Naive B cell (primary cell): ENCODE results near the gene F12. TPM values are rescaled to one million over a fixed set of nuclear protein-coding genes. Genes with fewer than 3 reads are reported as not detected.
A peak's percentile ranks its signal among the peaks of the same experiment; 100 is the strongest.
"Not testable (repeated sequence)": the region's sequence is repeated elsewhere in the genome, so short reads cannot be mapped to it uniquely, and the experiment has no call there.

Experiments used
- ATAC-seq, 2 donors: fragments of 150-1000 bp; cut with Tn5 transposase; 2 replicates each; pipeline ENCODE4 v1.10.0; 2021; ENCODE audit warnings: low read depth in 2 of 2, mild to moderate bottlenecking in 2 of 2, moderate library complexity in 2 of 2
- DNase-seq: peaks from one replicate; pipeline ENCODE4 v3.0.0; 2022
- H3K27ac Mint-ChIP-seq, 6 donors: one replicate each; pipeline ENCODE4 v1.8.0; 2020 to 2022; ENCODE audit warnings: mild to moderate bottlenecking in 6 of 6, mixed read lengths in 6 of 6, moderate library complexity in 5 of 6, inconsistent platforms in 2 of 6
- H3K27me3 Mint-ChIP-seq, 3 donors: one replicate each; pipeline ENCODE4 v1.8.0; 2021 to 2022; ENCODE audit warnings: mixed read lengths in 3 of 3, mild to moderate bottlenecking in 1 of 3
- H3K36me3 Mint-ChIP-seq, 2 donors: one replicate each; pipeline ENCODE4 v1.8.0; 2020 to 2022; ENCODE audit warnings: mixed read lengths in 2 of 2, inconsistent platforms in 1 of 2, mild to moderate bottlenecking in 1 of 2
- H3K4me1 Mint-ChIP-seq, 3 donors: one replicate each; pipeline ENCODE4 v1.8.0; 2020 to 2022; ENCODE audit warnings: mixed read lengths in 3 of 3, inconsistent platforms in 1 of 3, mild to moderate bottlenecking in 1 of 3, moderate library complexity in 1 of 3
- H3K4me3 Mint-ChIP-seq, 8 donors: one replicate each; pipeline ENCODE4 v1.8.0; 2020 to 2022; ENCODE audit warnings: mild to moderate bottlenecking in 8 of 8, mixed read lengths in 8 of 8, moderate library complexity in 8 of 8, inconsistent platforms in 2 of 8
- H3K9me3 Mint-ChIP-seq, 7 donors: one replicate each; pipeline ENCODE4 v1.8.0; 2020 to 2022; ENCODE audit warnings: mixed read lengths in 7 of 7, mild to moderate bottlenecking in 5 of 7, inconsistent platforms in 2 of 7, moderate library complexity in 1 of 7
- polyA plus RNA-seq, 6 donors: library from polyadenylated mRNA; unstranded; fragments of 300-500 nt; fragmentation: Illumina TruSeq; gene quantifications; one replicate each; pipeline ENCODE4 v1.2.3, GENCODE V29; 2021; ENCODE audit warnings: low read depth in 6 of 6

Gene F12
- polyA plus RNA-seq, 6 donors from 2014 or later: 0.56 to 1.4 (median 0.57) TPM; not detected in 3

GRCh38 chr5:177361418-177362291 lies 47.7 kb downstream of the F12 start:
- Mint-ChIP-seq H3K36me3 (peaks cover 0 to 6% of the 10 kb centered on the region in 2 donors), H3K4me3 (peak overlapping the region; percentile 64 to 89 (median 83)), H3K27ac (peak overlapping the region; percentile 32 to 94 (median 84)), H3K27me3 (no peaks in the 10 kb centered on the region), H3K4me1 (peaks cover 59 to 80% (median 70%) of the 10 kb centered on the region in 3 donors), H3K9me3 (peaks cover 0 to 4% (median 0%) of the 10 kb centered on the region in 7 donors)
- DNase-seq (peak; percentile 43), ATAC-seq (peak; percentile 29 to 43)

- H3K36me3 Mint-ChIP-seq, H3K27me3 Mint-ChIP-seq, H3K9me3 Mint-ChIP-seq, DNase-seq, ATAC-seq: not testable (repeated sequence)
- Mint-ChIP-seq H3K27ac (peak overlapping the region in 2 of 6 donors; percentile 76 to 94), H3K4me1 (peaks cover 64 to 87% (median 75%) of the 10 kb centered on the region in 3 donors), H3K4me3 (peak overlapping the region in 5 of 8 donors; percentile 8 to 86 (median 64))
Observed at GRCh38 chr5:177360740-177361139, 48.6 kb downstream of the F12 start.

GRCh38 chr5:177359860-177360259 lies 49.5 kb downstream of the F12 start:
- H3K9me3 Mint-ChIP-seq: peaks cover 0 to 4% (median 0%) of the 10 kb centered on the region in 7 donors
- no peaks in the 10 kb centered on the region for H3K27me3 Mint-ChIP-seq
- peaks cover 70 to 84% (median 74%) of the 10 kb centered on the region in 3 donors for H3K4me1 Mint-ChIP-seq
- peak overlapping the region in 3 of 6 donors; percentile 88 to 94 (median 90) for H3K27ac Mint-ChIP-seq
- peaks cover 0 to 6% of the 10 kb centered on the region in 2 donors for H3K36me3 Mint-ChIP-seq
- H3K4me3 Mint-ChIP-seq: peak overlapping the region; percentile 77 to 96 (median 88)
- DNase-seq: no peak
- ATAC-seq: no peak

GRCh38 chr5:177359451-177359851 lies 49.9 kb downstream of the F12 start:
- ATAC-seq (no peak), DNase-seq (no peak)
- Mint-ChIP-seq H3K36me3 (peaks cover 0 to 6% of the 10 kb centered on the region in 2 donors), H3K27me3 (no peaks in the 10 kb centered on the region), H3K4me3 (peak overlapping the region; percentile 77 to 96 (median 90)), H3K4me1 (peaks cover 71 to 80% (median 72%) of the 10 kb centered on the region in 3 donors), H3K27ac (peak overlapping the region in 4 of 6 donors; percentile 26 to 99 (median 86)), H3K9me3 (peaks cover 0 to 4% (median 0%) of the 10 kb centered on the region in 7 donors)

- DNase-seq (no peak), ATAC-seq (no peak)
- peak overlapping the region; percentile 88 to 99 (median 94) for H3K27ac Mint-ChIP-seq
- H3K9me3 Mint-ChIP-seq: peaks cover 0 to 4% (median 0%) of the 10 kb centered on the region in 7 donors
- peaks cover 65 to 74% (median 71%) of the 10 kb centered on the region in 3 donors for H3K4me1 Mint-ChIP-seq
- H3K27me3 Mint-ChIP-seq: no peaks in the 10 kb centered on the region
- peaks cover 0 to 6% of the 10 kb centered on the region in 2 donors for H3K36me3 Mint-ChIP-seq
- peak overlapping the region; percentile 77 to 96 (median 90) for H3K4me3 Mint-ChIP-seq
Observed at GRCh38 chr5:177358370-177358819, 51.0 kb downstream of the F12 start.

- Mint-ChIP-seq H3K27ac (peak within 1 kb of the TSS; percentile 88 to 99 (median 96)), H3K36me3 (peaks cover 0 to 6% of the 10 kb centered on the region in 2 donors), H3K9me3 (peaks cover 0 to 4% (median 0%) of the 10 kb centered on the region in 7 donors), H3K4me3 (peak within 1 kb of the TSS; percentile 77 to 96 (median 90)), H3K4me1 (peaks cover 64 to 74% (median 66%) of the 10 kb centered on the region in 3 donors), H3K27me3 (no peaks in the 10 kb centered on the region)
- peak; percentile 93 to 95 for ATAC-seq
- DNase-seq: peak; percentile 91
Observed at GRCh38 chr5:177357459-177358351, 51.7 kb downstream of the F12 start, which contains the start of gene RGS14. TSS of gene RGS14 (plus strand) at chr5:177357924. CDS start at chr5:177358025, 101 bp downstream.

GRCh38 chr5:177357146-177357458 lies 52.3 kb downstream of the F12 start:
- ATAC-seq: peak; percentile 1 to 13
- no peak for DNase-seq
- Mint-ChIP-seq H3K4me1 (peaks cover 60 to 74% (median 60%) of the 10 kb centered on the region in 3 donors), H3K4me3 (peak overlapping the region; percentile 77 to 96 (median 90)), H3K36me3 (peaks cover 0 to 6% of the 10 kb centered on the region in 2 donors), H3K27me3 (no peaks in the 10 kb centered on the region), H3K9me3 (peaks cover 0 to 4% (median 0%) of the 10 kb centered on the region in 7 donors), H3K27ac (peak overlapping the region; percentile 88 to 99 (median 96))

- Mint-ChIP-seq H3K4me1 (peaks cover 56 to 74% (median 60%) of the 10 kb centered on the region in 3 donors), H3K27me3 (no peaks in the 10 kb centered on the region), H3K27ac (peak overlapping the region; percentile 88 to 99 (median 96)), H3K4me3 (peak overlapping the region; percentile 59 to 96 (median 88)), H3K9me3 (peaks cover 0 to 4% (median 0%) of the 10 kb centered on the region in 7 donors), H3K36me3 (peaks cover 0 to 6% of the 10 kb centered on the region in 2 donors)
- DNase-seq (no peak), ATAC-seq (no peak)
Observed at GRCh38 chr5:177356746-177357145, 52.6 kb downstream of the F12 start.

GRCh38 chr5:177355868-177356168 lies 53.5 kb downstream of the F12 start:
- Mint-ChIP-seq H3K4me1 (peaks cover 56 to 69% (median 56%) of the 10 kb centered on the region in 3 donors), H3K36me3 (peaks cover 0 to 6% of the 10 kb centered on the region in 2 donors), H3K27ac (peak overlapping the region in 4 of 6 donors; percentile 82 to 97 (median 91)), H3K27me3 (no peaks in the 10 kb centered on the region), H3K9me3 (peaks cover 0 to 4% (median 0%) of the 10 kb centered on the region in 7 donors), H3K4me3 (peak overlapping the region in 4 of 8 donors; percentile 12 to 89 (median 46))
- no peak for DNase-seq
- no peak for ATAC-seq

- H3K4me1 Mint-ChIP-seq: peaks cover 60 to 69% (median 61%) of the 10 kb centered on the region in 3 donors
- peaks cover 0 to 4% (median 0%) of the 10 kb centered on the region in 7 donors for H3K9me3 Mint-ChIP-seq
- H3K27me3 Mint-ChIP-seq: no peaks in the 10 kb centered on the region
- peaks cover 0 to 6% of the 10 kb centered on the region in 2 donors for H3K36me3 Mint-ChIP-seq
- H3K4me3 Mint-ChIP-seq: peak overlapping the region in 3 of 8 donors; percentile 30 to 76 (median 56)
- ATAC-seq (no peak), DNase-seq (no peak)
- peak overlapping the region in 3 of 6 donors; percentile 15 to 88 (median 53) for H3K27ac Mint-ChIP-seq
Observed at GRCh38 chr5:177355162-177355867, 54.0 kb downstream of the F12 start.

- H3K4me3 Mint-ChIP-seq: peak overlapping the region in 3 of 8 donors; percentile 13 to 76 (median 38)
- no peak for ATAC-seq
- H3K4me1 Mint-ChIP-seq: peaks cover 60 to 69% (median 61%) of the 10 kb centered on the region in 3 donors
- no peaks in the 10 kb centered on the region for H3K27me3 Mint-ChIP-seq
- H3K9me3 Mint-ChIP-seq: peaks cover 0 to 4% (median 0%) of the 10 kb centered on the region in 7 donors
- DNase-seq: no peak
- peak overlapping the region in 2 of 6 donors; percentile 30 to 57 for H3K27ac Mint-ChIP-seq
- H3K36me3 Mint-ChIP-seq: peaks cover 0 to 6% of the 10 kb centered on the region in 2 donors
Observed at GRCh38 chr5:177354711-177355110, 54.7 kb downstream of the F12 start.

- peaks cover 60 to 69% (median 61%) of the 10 kb centered on the region in 3 donors for H3K4me1 Mint-ChIP-seq
- no peaks in the 10 kb centered on the region for H3K27me3 Mint-ChIP-seq
- peaks cover 0 to 4% (median 0%) of the 10 kb centered on the region in 7 donors for H3K9me3 Mint-ChIP-seq
- peaks cover 0 to 10% of the 10 kb centered on the region in 2 donors for H3K36me3 Mint-ChIP-seq
- ATAC-seq (no peak), DNase-seq (no peak)
- peak overlapping the region in 2 of 8 donors; percentile 21 to 76 for H3K4me3 Mint-ChIP-seq
- peak overlapping the region in 1 of 6 donors; percentile 36 for H3K27ac Mint-ChIP-seq
Observed at GRCh38 chr5:177354256-177354655, 55.1 kb downstream of the F12 start.
